Keratinocyte (primary cell): ENCODE data around the gene PRPH2. TPM values are rescaled to one million over a fixed set of nuclear protein-coding genes. Genes with fewer than 3 reads are reported as not detected.

ENCODE experiments used
- DNase-seq: peaks from one replicate; pipeline ENCODE4 v3.0.0-alpha.2; 2011; ENCODE audit warnings: low read depth, missing footprints, low spot score
- FAIRE-seq: peaks from 2 replicates; lab custom pipeline; 2011; peaks lifted over from hg19 to GRCh38; lab: Jason Lieb, UNC
- H2AFZ ChIP-seq: 2 replicates; pipeline ENCODE4 v1.6.0; 2012; ENCODE audit warnings: low read length, control low read depth, inconsistent platforms; ENCODE audit not compliant: control insufficient read depth
- H3K27ac ChIP-seq: 2 replicates; pipeline ENCODE4 v1.5.1; 2011; ENCODE audit warnings: low read length; ENCODE audit not compliant: control insufficient read depth, insufficient read depth
- H3K27me3 ChIP-seq: 3 replicates; pipeline ENCODE4 v1.6.0; 2011; ENCODE audit warnings: low read length; ENCODE audit not compliant: control insufficient read depth, insufficient read depth; ENCODE audit errors: extremely low read depth
- H3K36me3 ChIP-seq, 2 experiments: 2 replicates in 1 of 2; 3 replicates in 1 of 2; pipeline ENCODE4 v1.5.1; 2011; ENCODE audit warnings: low read length in 2 of 2, mild to moderate bottlenecking in 1 of 2; ENCODE audit not compliant: control insufficient read depth in 2 of 2, insufficient read depth in 2 of 2; ENCODE audit errors: extremely low read depth in 1 of 2
- H3K4me1 ChIP-seq: 3 replicates; pipeline ENCODE4 v1.5.1; 2011; ENCODE audit warnings: low read length; ENCODE audit not compliant: control insufficient read depth, insufficient read depth; ENCODE audit errors: extremely low read depth
- H3K4me2 ChIP-seq: 3 replicates; pipeline ENCODE4 v1.6.0; 2011; ENCODE audit warnings: low read depth, low read length; ENCODE audit not compliant: control insufficient read depth, insufficient read depth; ENCODE audit errors: extremely low read depth
- H3K4me3 ChIP-seq, 3 experiments: fragments of 200-600 bp in 1 of 3; sonication (generic) in 1 of 3; 2 replicates in 2 of 3; 3 replicates in 1 of 3; pipeline ENCODE4 v1.5.1; 2011 to 2016; ENCODE audit warnings: low read length in 3 of 3, mild to moderate bottlenecking in 3 of 3, control low read depth in 2 of 3, inconsistent platforms in 1 of 3, low read depth in 1 of 3, mixed read lengths in 1 of 3, mixed run types in 1 of 3, moderate library complexity in 1 of 3; ENCODE audit not compliant: control insufficient read depth in 2 of 3, insufficient read depth in 2 of 3; ENCODE audit errors: extremely low read depth in 1 of 3
- H3K79me2 ChIP-seq: 2 replicates; pipeline ENCODE4 v1.6.0; 2012; ENCODE audit warnings: low read length; ENCODE audit not compliant: control insufficient read depth, insufficient read depth
- H3K9ac ChIP-seq: 3 replicates; pipeline ENCODE4 v1.6.0; 2011; ENCODE audit warnings: low read length; ENCODE audit not compliant: control insufficient read depth, insufficient read depth; ENCODE audit errors: extremely low read depth
- H3K9me1 ChIP-seq: 3 replicates; pipeline ENCODE4 v1.6.0; 2011; ENCODE audit warnings: low read length; ENCODE audit not compliant: control insufficient read depth, insufficient read depth; ENCODE audit errors: extremely low read depth
- H3K9me3 ChIP-seq: 2 replicates; pipeline ENCODE4 v1.5.1; 2012; ENCODE audit warnings: low read depth, low read length; ENCODE audit not compliant: control insufficient read depth
- H4K20me1 ChIP-seq: 3 replicates; pipeline ENCODE4 v1.6.0; 2011; ENCODE audit warnings: low read length; ENCODE audit not compliant: control insufficient read depth, insufficient read depth; ENCODE audit errors: extremely low read depth
- CTCF ChIP-seq, 3 experiments: IDR thresholded peaks in 1 of 3; conservative IDR thresholded peaks in 1 of 3; optimal IDR thresholded peaks in 1 of 3; 2 replicates in 2 of 3; 3 replicates in 1 of 3; pipeline versions ENCODE3 to v1.5.1; 2011; ENCODE audit warnings: low read length in 3 of 3, mild to moderate bottlenecking in 3 of 3, moderate library complexity in 2 of 3, control low read depth in 1 of 3, inconsistent platforms in 1 of 3; ENCODE audit not compliant: insufficient read depth in 2 of 3; ENCODE audit errors: extremely low read depth in 1 of 3
- EZH2 ChIP-seq: IDR thresholded peaks from one replicate; pipeline ENCODE4 v1.6.1; 2012; ENCODE audit warnings: inconsistent platforms, mild to moderate bottlenecking, low read length, moderate library complexity
- dilution Hi-C: fragments of 300-500 bp; cut with MboI; formaldehyde crosslinking; loops from one replicate; pipeline ENCODE4 v1.7.0; 2020; ENCODE audit warnings: low sequenced_read_pairs; ENCODE audit not compliant: extremely low pct_ligation_motif_present
- polyA plus RNA-seq, 5 experiments: library from polyadenylated mRNA; depleted of rRNA in 3 of 5; stranded (reverse) in 3 of 5; stranded (forward) in 1 of 5; unstranded in 1 of 5; fragments of >200 nt; gene quantifications; 1 replicate in 1 of 5; 2 replicates in 3 of 5; 3 replicates in 1 of 5; pipeline versions ENCODE4 v1.2.1 to v1.2.3, GENCODE V29; 2011 to 2012; ENCODE audit warnings: missing spikeins in 2 of 5, low read depth in 1 of 5, low replicate concordance in 1 of 5

The PRPH2 gene
- polyA plus RNA-seq, 1 donor (not counting 4 experiments of a cell fraction or from before 2014, with no cell fraction given) = 0.01 TPM

DNA sequence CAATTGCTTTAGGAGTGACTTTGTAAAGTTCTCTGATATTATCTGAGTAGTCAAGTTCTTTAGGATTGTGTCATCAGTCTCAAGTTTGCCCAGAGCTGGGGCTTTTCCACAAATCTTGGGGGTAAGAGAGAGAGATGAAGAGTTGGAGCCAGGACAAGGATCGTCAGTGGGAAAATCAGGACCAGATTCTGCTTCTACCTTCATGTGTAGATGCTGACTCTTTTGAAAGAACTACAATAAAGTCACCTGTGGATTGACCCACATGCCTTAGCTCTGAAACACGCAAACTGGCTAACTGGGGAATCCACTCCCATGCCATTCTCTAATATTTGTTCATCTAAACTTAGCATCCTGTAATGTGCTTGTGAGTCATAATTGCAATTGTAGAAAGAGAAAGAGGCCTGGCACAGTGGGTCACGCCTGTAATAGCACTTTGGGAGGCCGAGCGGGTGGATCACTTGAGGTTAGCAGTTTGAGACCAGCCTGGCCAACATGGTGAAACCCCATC, 43.8 kb upstream of the PRPH2 start:
- Histone ChIP-seq H3K4me3 (no peak overlapping the region), H3K36me3 (no peaks in the 10 kb centered on the region), H3K4me1 (peaks cover 5% of the 10 kb centered on the region), H3K9me3 (no peaks in the 10 kb centered on the region), H3K4me2 (no peak overlapping the region), H4K20me1 (no peaks in the 10 kb centered on the region), H3K9ac (no peak overlapping the region), H2AFZ (no peak overlapping the region), H3K27me3 (no peaks in the 10 kb centered on the region), H3K79me2 (no peaks in the 10 kb centered on the region), H3K9me1 (no peaks in the 10 kb centered on the region), H3K27ac (no peak overlapping the region)
- TF ChIP-seq EZH2 (no peak), CTCF (optimal IDR thresholded peaks at IDR 0.05 in 1 of 3, IDR thresholded peaks at IDR 0.05 in 1 of 3, conservative IDR thresholded peaks at IDR 0.05 in 1 of 3; ENCODE audit: extremely low read depth in 1 of 3, insufficient read depth in 2 of 3, low read length in 3 of 3) (no peak)
- no peak for DNase-seq
- FAIRE-seq = no peak
- dilution Hi-C loops = no loop called here

- dilution Hi-C loops = no loop called here
- Histone ChIP-seq H3K4me1 (peaks cover 5% of the 10 kb centered on the region), H3K9ac (no peak overlapping the region), H4K20me1 (no peaks in the 10 kb centered on the region), H3K27me3 (no peaks in the 10 kb centered on the region), H3K36me3 (no peaks in the 10 kb centered on the region), H3K27ac (no peak overlapping the region), H3K4me3 (no peak overlapping the region), H2AFZ (no peak overlapping the region), H3K9me3 (no peaks in the 10 kb centered on the region), H3K4me2 (no peak overlapping the region), H3K9me1 (no peaks in the 10 kb centered on the region), H3K79me2 (no peaks in the 10 kb centered on the region)
- FAIRE-seq = no peak
- TF ChIP-seq EZH2 (no peak), CTCF (optimal IDR thresholded peaks at IDR 0.05 in 1 of 3, IDR thresholded peaks at IDR 0.05 in 1 of 3, conservative IDR thresholded peaks at IDR 0.05 in 1 of 3; ENCODE audit: extremely low read depth in 1 of 3, insufficient read depth in 2 of 3, low read length in 3 of 3) (no peak)
- DNase-seq = no peak
Observed at GRCh38 chr6:42764911-42765648, 42.7 kb upstream of the PRPH2 start.
